WTC11 (cell line): ENCODE measurements around the gene EIF4H. TPM values are rescaled to one million over a fixed set of nuclear protein-coding genes. Genes with fewer than 3 reads are reported as not detected.

Source experiments
- CBFB ChIP-seq: sonication (generic); formaldehyde crosslinking; IDR thresholded peaks from 2 replicates; pipeline ENCODE4 v1.8.1; 2022; ENCODE audit warnings: mild to moderate bottlenecking, low read depth, missing genetic modification reagents
- E2F4 ChIP-seq: sonication (generic); formaldehyde crosslinking; IDR thresholded peaks from 2 replicates; pipeline ENCODE4 v1.8.1; 2022; ENCODE audit warnings: low read depth, mild to moderate bottlenecking, moderate library complexity, missing genetic modification reagents, borderline replicate concordance
- EMX1 ChIP-seq: fragments of 250-450 bp; sonication (Bioruptor Pico); IDR thresholded peaks from 2 replicates; pipeline ENCODE4 v1.8.0; 2021; ENCODE audit warnings: mild to moderate bottlenecking
- ESRRA ChIP-seq: sonication (generic); formaldehyde crosslinking; IDR thresholded peaks from 2 replicates; pipeline ENCODE4 v1.8.1; 2022; ENCODE audit warnings: mild to moderate bottlenecking, missing genetic modification reagents, borderline replicate concordance
- HMGXB4 ChIP-seq: sonication (generic); formaldehyde crosslinking; IDR thresholded peaks from 2 replicates; pipeline ENCODE4 v1.8.1; 2023; ENCODE audit warnings: mild to moderate bottlenecking, moderate library complexity, missing genetic modification reagents
- IRF2 ChIP-seq: sonication (generic); formaldehyde crosslinking; IDR thresholded peaks from 2 replicates; pipeline ENCODE4 v1.8.0; 2022; ENCODE audit warnings: low read depth, missing genetic modification reagents, borderline replicate concordance
- KAT7 ChIP-seq: sonication (generic); formaldehyde crosslinking; IDR thresholded peaks from 2 replicates; pipeline ENCODE4 v1.8.1; 2023; ENCODE audit warnings: missing genetic modification reagents, mild to moderate bottlenecking, borderline replicate concordance
- PREB ChIP-seq: sonication (generic); formaldehyde crosslinking; IDR thresholded peaks from 2 replicates; pipeline ENCODE4 v1.8.1; 2022; ENCODE audit warnings: mild to moderate bottlenecking, missing genetic modification reagents, moderate library complexity, borderline replicate concordance
- RELA ChIP-seq: sonication (generic); formaldehyde crosslinking; IDR thresholded peaks from 2 replicates; pipeline ENCODE4 v1.8.1; 2022; ENCODE audit warnings: missing genetic modification reagents, mild to moderate bottlenecking, borderline replicate concordance
- SMAD3 ChIP-seq: sonication (generic); formaldehyde crosslinking; IDR thresholded peaks from 2 replicates; pipeline ENCODE4 v1.8.0; 2022; ENCODE audit warnings: missing genetic modification reagents, mild to moderate bottlenecking, borderline replicate concordance
- SOX15 ChIP-seq: fragments of 250-450 bp; sonication (Bioruptor Pico); IDR thresholded peaks from 2 replicates; pipeline ENCODE4 v1.9.0; 2021; ENCODE audit warnings: mild to moderate bottlenecking
- TEAD1 ChIP-seq: sonication (generic); formaldehyde crosslinking; IDR thresholded peaks from 2 replicates; pipeline ENCODE4 v1.8.0; 2022; ENCODE audit warnings: mild to moderate bottlenecking, missing genetic modification reagents
- TP53 ChIP-seq: sonication (generic); formaldehyde crosslinking; IDR thresholded peaks from 2 replicates; pipeline ENCODE4 v1.8.1; 2023; ENCODE audit warnings: mild to moderate bottlenecking, missing genetic modification reagents
- USF1 ChIP-seq: sonication (generic); formaldehyde crosslinking; IDR thresholded peaks from 2 replicates; pipeline ENCODE4 v1.8.0; 2022; ENCODE audit warnings: mild to moderate bottlenecking, missing genetic modification reagents
- ZNF121 ChIP-seq: sonication (generic); formaldehyde crosslinking; IDR thresholded peaks from 2 replicates; pipeline ENCODE4 v1.8.0; 2023; ENCODE audit warnings: missing genetic modification reagents
- ZNF219 ChIP-seq: sonication (generic); formaldehyde crosslinking; IDR thresholded peaks from 2 replicates; pipeline ENCODE4 v1.8.0; 2023; ENCODE audit warnings: missing genetic modification reagents, mild to moderate bottlenecking, borderline replicate concordance
- ZNF532 ChIP-seq: fragments of 250-450 bp; sonication (Bioruptor Pico); IDR thresholded peaks from 2 replicates; pipeline ENCODE4 v1.9.0; 2021; ENCODE audit warnings: mild to moderate bottlenecking, borderline replicate concordance
- ZNF671 ChIP-seq: fragments of 250-450 bp; sonication (Bioruptor Pico); IDR thresholded peaks from 2 replicates; pipeline ENCODE4 v1.8.0; 2021; ENCODE audit warnings: mild to moderate bottlenecking
- total RNA-seq: library from RNA; stranded (reverse); gene quantifications from 3 replicates; pipeline ENCODE4 v1.2.3, GENCODE V29; 2021
- TF ChIP-seq, protein P1 (sequence below): fragments of 250-450 bp; sonication (Bioruptor Pico); IDR thresholded peaks from 2 replicates; pipeline ENCODE4 v2.1.2; 2022; ENCODE audit warnings: mild to moderate bottlenecking, moderate library complexity
- TF ChIP-seq, protein P2 (sequence below): sonication (generic); formaldehyde crosslinking; IDR thresholded peaks from 2 replicates; pipeline ENCODE4 v1.8.1; 2023; ENCODE audit warnings: mild to moderate bottlenecking, missing genetic modification reagents
- TF ChIP-seq, protein P3 (sequence below): sonication (generic); formaldehyde crosslinking; IDR thresholded peaks from 2 replicates; pipeline ENCODE4 v1.8.1; 2022; ENCODE audit warnings: missing genetic modification reagents, borderline replicate concordance
- TF ChIP-seq, protein P4 (sequence below): sonication (generic); formaldehyde crosslinking; IDR thresholded peaks from 2 replicates; pipeline ENCODE4 v1.8.1; 2022; ENCODE audit warnings: mild to moderate bottlenecking, moderate library complexity, missing genetic modification reagents

Gene EIF4H
- total RNA-seq, 1 experiment from 2014 or later, result 355 TPM

DNA sequence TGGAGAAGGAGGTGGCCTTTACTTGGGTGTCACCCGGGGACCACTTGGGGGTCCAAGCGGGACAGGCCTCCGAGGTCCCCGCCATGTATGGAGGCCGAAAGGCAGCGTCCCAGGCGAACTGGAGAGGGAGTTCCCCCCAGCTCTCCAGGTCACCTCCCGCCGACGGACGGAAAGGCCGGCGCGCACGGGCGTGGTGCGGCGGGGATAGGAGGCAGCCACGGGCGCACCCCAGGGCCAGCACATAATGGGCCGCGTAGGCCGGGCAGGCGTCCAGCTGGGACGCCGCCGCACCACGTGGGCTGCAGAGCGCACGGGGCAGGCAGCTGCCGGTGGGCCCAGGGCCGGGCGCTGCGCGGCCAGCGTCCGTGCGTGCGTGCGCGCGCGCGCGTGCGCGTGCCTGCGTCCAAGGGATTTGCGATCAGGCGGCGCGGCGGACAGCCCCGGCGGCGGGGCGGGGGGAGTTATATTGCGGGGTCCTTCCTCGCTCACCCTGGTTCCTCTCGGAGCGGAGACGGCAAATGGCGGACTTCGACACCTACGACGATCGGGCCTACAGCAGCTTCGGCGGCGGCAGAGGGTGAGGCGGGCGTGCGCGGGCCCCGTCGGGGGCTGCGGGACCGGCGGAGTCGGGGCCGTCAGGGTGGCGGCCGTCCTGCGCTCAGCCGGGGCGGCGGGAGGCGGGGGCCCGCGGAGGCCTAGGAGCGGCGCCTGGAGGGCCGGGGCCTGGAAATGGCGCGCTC is at the start of gene EIF4H (continued):
- TF ChIP-seq CBFB (CRISPR knock-in tag) (no peak; the same call in 1 of the 2 replicates), HMGXB4 (peak; percentile 56; the same call in 1 of the 2 replicates), ESRRA (no peak), ZNF219 (no peak), E2F4 (CRISPR knock-in tag) (no peak), EMX1 (CRISPR knock-in tag) (no peak), PREB (no peak), KAT7 (peak; percentile 37; the same call in 1 of the 2 replicates), USF1 (CRISPR knock-in tag) (peak; percentile 89), RELA (CRISPR knock-in tag) (0 out of 2 replicates have a peak, but pooled peaks have one; percentile 17), SOX15 (no peak), TEAD1 (peak; percentile 89; the same call in 1 of the 2 replicates), TP53 (peak; percentile 81; the same call in 1 of the 2 replicates), ZNF532 (CRISPR knock-in tag) (no peak), ZNF671 (no peak), SMAD3 (CRISPR knock-in tag) (no peak), IRF2 (CRISPR knock-in tag) (no peak), ZNF121 (CRISPR knock-in tag) (peak; percentile 84)
- TF ChIP-seq, protein P1, sequence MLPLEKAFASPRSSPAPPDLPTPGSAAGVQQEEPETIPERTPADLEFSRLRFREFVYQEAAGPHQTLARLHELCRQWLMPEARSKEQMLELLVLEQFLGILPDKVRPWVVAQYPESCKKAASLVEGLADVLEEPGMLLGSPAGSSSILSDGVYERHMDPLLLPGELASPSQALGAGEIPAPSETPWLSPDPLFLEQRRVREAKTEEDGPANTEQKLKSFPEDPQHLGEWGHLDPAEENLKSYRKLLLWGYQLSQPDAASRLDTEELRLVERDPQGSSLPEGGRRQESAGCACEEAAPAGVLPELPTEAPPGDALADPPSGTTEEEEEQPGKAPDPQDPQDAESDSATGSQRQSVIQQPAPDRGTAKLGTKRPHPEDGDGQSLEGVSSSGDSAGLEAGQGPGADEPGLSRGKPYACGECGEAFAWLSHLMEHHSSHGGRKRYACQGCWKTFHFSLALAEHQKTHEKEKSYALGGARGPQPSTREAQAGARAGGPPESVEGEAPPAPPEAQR (CRISPR knock-in tag), result no peak
- TF ChIP-seq, protein P2, sequence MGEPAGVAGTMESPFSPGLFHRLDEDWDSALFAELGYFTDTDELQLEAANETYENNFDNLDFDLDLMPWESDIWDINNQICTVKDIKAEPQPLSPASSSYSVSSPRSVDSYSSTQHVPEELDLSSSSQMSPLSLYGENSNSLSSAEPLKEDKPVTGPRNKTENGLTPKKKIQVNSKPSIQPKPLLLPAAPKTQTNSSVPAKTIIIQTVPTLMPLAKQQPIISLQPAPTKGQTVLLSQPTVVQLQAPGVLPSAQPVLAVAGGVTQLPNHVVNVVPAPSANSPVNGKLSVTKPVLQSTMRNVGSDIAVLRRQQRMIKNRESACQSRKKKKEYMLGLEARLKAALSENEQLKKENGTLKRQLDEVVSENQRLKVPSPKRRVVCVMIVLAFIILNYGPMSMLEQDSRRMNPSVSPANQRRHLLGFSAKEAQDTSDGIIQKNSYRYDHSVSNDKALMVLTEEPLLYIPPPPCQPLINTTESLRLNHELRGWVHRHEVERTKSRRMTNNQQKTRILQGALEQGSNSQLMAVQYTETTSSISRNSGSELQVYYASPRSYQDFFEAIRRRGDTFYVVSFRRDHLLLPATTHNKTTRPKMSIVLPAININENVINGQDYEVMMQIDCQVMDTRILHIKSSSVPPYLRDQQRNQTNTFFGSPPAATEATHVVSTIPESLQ (CRISPR knock-in tag), result no peak
- TF ChIP-seq, protein P3, sequence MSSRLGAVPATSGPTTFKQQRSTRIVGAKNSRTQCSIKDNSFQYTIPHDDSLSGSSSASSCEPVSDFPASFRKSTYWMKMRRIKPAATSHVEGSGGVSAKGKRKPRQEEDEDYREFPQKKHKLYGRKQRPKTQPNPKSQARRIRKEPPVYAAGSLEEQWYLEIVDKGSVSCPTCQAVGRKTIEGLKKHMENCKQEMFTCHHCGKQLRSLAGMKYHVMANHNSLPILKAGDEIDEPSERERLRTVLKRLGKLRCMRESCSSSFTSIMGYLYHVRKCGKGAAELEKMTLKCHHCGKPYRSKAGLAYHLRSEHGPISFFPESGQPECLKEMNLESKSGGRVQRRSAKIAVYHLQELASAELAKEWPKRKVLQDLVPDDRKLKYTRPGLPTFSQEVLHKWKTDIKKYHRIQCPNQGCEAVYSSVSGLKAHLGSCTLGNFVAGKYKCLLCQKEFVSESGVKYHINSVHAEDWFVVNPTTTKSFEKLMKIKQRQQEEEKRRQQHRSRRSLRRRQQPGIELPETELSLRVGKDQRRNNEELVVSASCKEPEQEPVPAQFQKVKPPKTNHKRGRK (CRISPR knock-in tag), result no peak
- TF ChIP-seq, protein P4, sequence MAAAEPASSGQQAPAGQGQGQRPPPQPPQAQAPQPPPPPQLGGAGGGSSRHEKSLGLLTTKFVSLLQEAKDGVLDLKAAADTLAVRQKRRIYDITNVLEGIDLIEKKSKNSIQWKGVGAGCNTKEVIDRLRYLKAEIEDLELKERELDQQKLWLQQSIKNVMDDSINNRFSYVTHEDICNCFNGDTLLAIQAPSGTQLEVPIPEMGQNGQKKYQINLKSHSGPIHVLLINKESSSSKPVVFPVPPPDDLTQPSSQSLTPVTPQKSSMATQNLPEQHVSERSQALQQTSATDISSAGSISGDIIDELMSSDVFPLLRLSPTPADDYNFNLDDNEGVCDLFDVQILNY (CRISPR knock-in tag), result peak; percentile 82; the same call in 1 of the 2 replicates
